KMS-11 (cell line): ENCODE results near the gene TBC1D2B.
A peak's percentile ranks its signal among the peaks of the same experiment; 100 is the strongest.

Experiments used
- H2AFZ ChIP-seq: fragments of 200-600 bp; sonication (generic); 2 replicates; pipeline ENCODE4 v1.6.1; 2016; ENCODE audit warnings: antibody characterized with exemption, mixed run types, low read depth
- H3K27ac ChIP-seq: fragments of 200-600 bp; sonication (generic); 2 replicates; pipeline ENCODE4 v1.6.1; 2016; ENCODE audit warnings: mild to moderate bottlenecking, mixed run types
- H3K27me3 ChIP-seq: fragments of 200-600 bp; sonication (generic); 2 replicates; pipeline ENCODE4 v1.6.1; 2017; ENCODE audit warnings: mild to moderate bottlenecking, low read depth, mixed run types, moderate library complexity; ENCODE audit not compliant: insufficient read depth
- H3K36me3 ChIP-seq: fragments of 200-600 bp; sonication (generic); 2 replicates; pipeline ENCODE4 v1.6.1; 2017; ENCODE audit warnings: mild to moderate bottlenecking, mixed run types; ENCODE audit not compliant: insufficient read depth
- H3K4me1 ChIP-seq: fragments of 200-600 bp; sonication (generic); 2 replicates; pipeline ENCODE4 v1.6.1; 2016; ENCODE audit warnings: mild to moderate bottlenecking, low read depth, mixed run types; ENCODE audit not compliant: poor library complexity, severe bottlenecking
- H3K4me2 ChIP-seq: fragments of 200-600 bp; sonication (generic); 2 replicates; pipeline ENCODE4 v1.7.0; 2016; ENCODE audit warnings: mild to moderate bottlenecking, mixed run types
- H3K4me3 ChIP-seq: fragments of 200-600 bp; sonication (generic); IDR thresholded peaks from 2 replicates; pipeline ENCODE4 v1.6.1; 2017; ENCODE audit warnings: low read depth, low read length, mixed read lengths; ENCODE audit not compliant: insufficient read depth
- H3K79me2 ChIP-seq: fragments of 200-600 bp; sonication (generic); 2 replicates; pipeline ENCODE4 v1.6.1; 2016; ENCODE audit warnings: low read depth, mixed run types; ENCODE audit not compliant: insufficient read depth
- H3K9ac ChIP-seq: fragments of 200-600 bp; sonication (generic); 2 replicates; pipeline ENCODE4 v1.6.1; 2016; ENCODE audit warnings: mild to moderate bottlenecking, mixed run types
- H4K20me1 ChIP-seq: fragments of 200-600 bp; sonication (generic); 2 replicates; pipeline ENCODE4 v1.6.1; 2016; ENCODE audit warnings: mild to moderate bottlenecking, mixed run types; ENCODE audit not compliant: insufficient read depth
- CTCF ChIP-seq: fragments of 200-600 bp; sonication (generic); conservative IDR thresholded peaks from 2 replicates; pipeline ENCODE4 v1.6.1; 2017; ENCODE audit warnings: low read depth, mild to moderate bottlenecking, antibody characterized with exemption, low read length, moderate library complexity, mixed read lengths

Gene TBC1D2B

GRCh38 chr15:78065284-78065872, 12.1 kb downstream of the TBC1D2B start:
- no peaks in the 10 kb centered on the region for H4K20me1 ChIP-seq
- H3K4me1 ChIP-seq: peaks cover 97% of the 10 kb centered on the region
- H2AFZ ChIP-seq: no peak overlapping the region; the same call in 1 of the 2 replicates
- TF ChIP-seq CTCF: no peak
- peaks cover 53% of the 10 kb centered on the region; the same call in 1 of the 2 replicates for H3K79me2 ChIP-seq
- no peaks in the 10 kb centered on the region for H3K27me3 ChIP-seq
- H3K27ac ChIP-seq: peak overlapping the region; percentile 32
- H3K9ac ChIP-seq: peak overlapping the region; percentile 22; the same call in 1 of the 2 replicates
- no peak overlapping the region for H3K4me3 ChIP-seq
- H3K4me2 ChIP-seq: peak overlapping the region; percentile 54
- H3K36me3 ChIP-seq: no peaks in the 10 kb centered on the region

GRCh38 chr15:78064544-78064943, 13.0 kb downstream of the TBC1D2B start:
- Histone ChIP-seq H3K4me1 (peaks cover 97% of the 10 kb centered on the region), H3K27me3 (no peaks in the 10 kb centered on the region), H3K79me2 (peaks cover 60% of the 10 kb centered on the region; the same call in 1 of the 2 replicates), H3K9ac (no peak overlapping the region), H4K20me1 (no peaks in the 10 kb centered on the region), H3K36me3 (no peaks in the 10 kb centered on the region), H2AFZ (no peak overlapping the region), H3K4me2 (peak overlapping the region; percentile 54), H3K4me3 (no peak overlapping the region), H3K27ac (peak overlapping the region; percentile 32; the same call in 1 of the 2 replicates)
- no peak for TF ChIP-seq CTCF

- H3K4me1 ChIP-seq: peaks cover 91% of the 10 kb centered on the region
These were observed 13.5 kb downstream of the TBC1D2B start for GRCh38 chr15:78063970-78064385.

GRCh38 chr15:78063217-78063616, 14.3 kb downstream of the TBC1D2B start:
- no peak overlapping the region for H3K9ac ChIP-seq
- H3K27ac ChIP-seq: no peak overlapping the region
- TF ChIP-seq CTCF: no peak
- peaks cover 87% of the 10 kb centered on the region for H3K4me1 ChIP-seq
- no peak overlapping the region for H2AFZ ChIP-seq
- peaks cover 70% of the 10 kb centered on the region; the same call in 1 of the 2 replicates for H3K79me2 ChIP-seq
- H3K4me3 ChIP-seq: no peak overlapping the region
- H3K4me2 ChIP-seq: peak overlapping the region; percentile 95; the same call in 1 of the 2 replicates
- H3K36me3 ChIP-seq: no peaks in the 10 kb centered on the region
- no peaks in the 10 kb centered on the region for H3K27me3 ChIP-seq
- no peaks in the 10 kb centered on the region for H4K20me1 ChIP-seq

More at GRCh38 chr15:78063970-78064385, 13.5 kb downstream of the TBC1D2B start:
- H4K20me1 ChIP-seq: no peaks in the 10 kb centered on the region
- no peak for TF ChIP-seq CTCF
- H3K4me3 ChIP-seq: no peak overlapping the region
- H3K27me3 ChIP-seq: no peaks in the 10 kb centered on the region
- H3K36me3 ChIP-seq: no peaks in the 10 kb centered on the region
- no peak overlapping the region for H3K9ac ChIP-seq
- H3K79me2 ChIP-seq: peaks cover 65% of the 10 kb centered on the region; the same call in 1 of the 2 replicates
- H3K27ac ChIP-seq: no peak overlapping the region
- no peak overlapping the region for H2AFZ ChIP-seq
- H3K4me2 ChIP-seq: peak overlapping the region; percentile 54; the same call in 1 of the 2 replicates
